PC-9 (cell line): ENCODE results near the gene CXXC5. TPM values are rescaled to one million over a fixed set of nuclear protein-coding genes. Genes with fewer than 3 reads are reported as not detected.

Experiments
- BruUV-seq: library from RNA; stranded (reverse); fragments of 400-500 nt; replicated peaks from 2 replicates; lab custom pipeline; 2021; lab: Mats Ljungman, UMichigan
- CTCF ChIA-PET: fragments of 300-600 bp; sonication (Branson Sonifier 250); formaldehyde crosslinking; loops from one replicate; lab custom pipeline; 2022; ENCODE audit warnings: antibody characterized with exemption; lab: Charles Lee
- POLR2A ChIA-PET: fragments of 300-600 bp; sonication (Branson Sonifier 250); formaldehyde crosslinking; loops from one replicate; lab custom pipeline; 2022; ENCODE audit warnings: antibody characterized with exemption; ENCODE audit not compliant: unreplicated experiment; lab: Charles Lee
- DNase-seq, 2 experiments: peaks; one replicate each; pipeline versions ENCODE4 v3.0.0 to v3.0.0-alpha.2; 2015 to 2022; ENCODE audit warnings: mixed read lengths in 1 of 2
- H2AFZ ChIP-seq: fragments of 200-600 bp; sonication (generic); 2 replicates; pipeline ENCODE4 v1.8.1; 2017; ENCODE audit warnings: antibody characterized with exemption
- H3F3A ChIP-seq: fragments of 200-600 bp; sonication (generic); 2 replicates; pipeline ENCODE4 v1.8.1; 2017; ENCODE audit warnings: antibody characterized with exemption, mild to moderate bottlenecking, low read depth; ENCODE audit not compliant: insufficient read depth
- H3K27ac ChIP-seq: fragments of 200-600 bp; sonication (generic); 2 replicates; pipeline ENCODE4 v1.6.1; 2016; ENCODE audit warnings: mixed run types
- H3K27me3 ChIP-seq: fragments of 200-600 bp; sonication (generic); 2 replicates; pipeline ENCODE4 v1.6.1; 2016; ENCODE audit warnings: low read depth, mixed run types; ENCODE audit not compliant: insufficient read depth
- H3K36me3 ChIP-seq: fragments of 200-600 bp; sonication (generic); 2 replicates; pipeline ENCODE4 v1.6.1; 2016; ENCODE audit warnings: low read depth, mixed run types
- H3K4me1 ChIP-seq: fragments of 200-600 bp; sonication (generic); replicated peaks from 2 replicates; pipeline ENCODE4 v1.6.1; 2016; ENCODE audit warnings: mixed run types; ENCODE audit not compliant: insufficient read depth
- H3K4me2 ChIP-seq: fragments of 200-600 bp; sonication (generic); 2 replicates; pipeline ENCODE4 v1.6.1; 2017; ENCODE audit warnings: mixed run types
- H3K4me3 ChIP-seq: fragments of 200-600 bp; sonication (generic); 2 replicates; pipeline ENCODE4 v1.6.1; 2016; ENCODE audit warnings: mixed run types
- H3K79me2 ChIP-seq: fragments of 200-600 bp; sonication (generic); 2 replicates; pipeline ENCODE4 v1.6.1; 2017; ENCODE audit warnings: low read depth, mixed run types
- H3K9me2 ChIP-seq: fragments of 200-600 bp; sonication (generic); 2 replicates; pipeline ENCODE4 v1.8.1; 2017; ENCODE audit warnings: mild to moderate bottlenecking; ENCODE audit not compliant: insufficient read depth
- H3K9me3 ChIP-seq: fragments of 200-600 bp; sonication (generic); 2 replicates; pipeline ENCODE4 v1.8.1; 2016; ENCODE audit warnings: low read depth; ENCODE audit not compliant: insufficient read depth
- H4K20me1 ChIP-seq: fragments of 200-600 bp; sonication (generic); 2 replicates; pipeline ENCODE4 v1.8.1; 2017; ENCODE audit not compliant: insufficient read depth
- CTCF ChIP-seq: fragments of 200-600 bp; sonication (generic); conservative IDR thresholded peaks from 2 replicates; pipeline ENCODE4 v1.6.1; 2017; ENCODE audit warnings: mixed run types, antibody characterized with exemption, mild to moderate bottlenecking, moderate library complexity
- EZH2 ChIP-seq: fragments of 200-600 bp; sonication (generic); IDR thresholded peaks from 2 replicates; pipeline ENCODE4 v1.8.0; 2017; ENCODE audit warnings: antibody characterized with exemption, low read depth
- intact Hi-C: fragments of 100-400 bp; cut with micrococcal nuclease; formaldehyde crosslinking; loops from one replicate; pipeline ENCODE4 v1.10.0; 2022; ENCODE audit not compliant: unreplicated experiment
- total RNA-seq: library from RNA; stranded (reverse); gene quantifications from 2 replicates; pipeline ENCODE4 v1.2.3, GENCODE V29; 2021

The CXXC5 gene
- total RNA-seq, 1 experiment from 2014 or later: 59.9 TPM

- ChIA-PET CTCF (interaction anchor here (0.6 kb wide), 1 partner anchor 220 kb away, joined by 6 read pairs; no protein-coding TSS in a partner anchor), POLR2A (no interaction called here)
- no peak for DNase-seq
- Histone ChIP-seq H3K27me3 (no peaks in the 10 kb centered on the region), H3K27ac (no peak overlapping the region), H3F3A (peaks cover 8% of the 10 kb centered on the region; the same call in 1 of the 2 replicates), H3K4me3 (no peak overlapping the region), H3K9me2 (no peaks in the 10 kb centered on the region), H3K36me3 (no peaks in the 10 kb centered on the region), H3K4me2 (no peak overlapping the region), H3K79me2 (no peaks in the 10 kb centered on the region), H2AFZ (no peak overlapping the region), H3K9me3 (no peaks in the 10 kb centered on the region), H3K4me1 (no peaks in the 10 kb centered on the region), H4K20me1 (no peaks in the 10 kb centered on the region)
- intact Hi-C loops: no loop called here
- TF ChIP-seq EZH2 (no peak), CTCF (no peak)
- BruUV-seq: no TSS peak
Observed at GRCh38 chr5:139687656-139688055, 39.5 kb downstream of the CXXC5 start.

GRCh38 chr5:139688088-139688702 lies 40.0 kb downstream of the CXXC5 start:
- CTCF ChIA-PET: no interaction called here
- TF ChIP-seq EZH2 (no peak), CTCF (no peak)
- no peaks in the 10 kb centered on the region for H3K4me1 ChIP-seq
- no peaks in the 10 kb centered on the region for H3K9me2 ChIP-seq
- POLR2A ChIA-PET: no interaction called here
- H3K4me2 ChIP-seq: no peak overlapping the region
- no peak overlapping the region for H3K4me3 ChIP-seq
- H3K9me3 ChIP-seq: no peaks in the 10 kb centered on the region
- no peaks in the 10 kb centered on the region for H3K27me3 ChIP-seq
- no peak for DNase-seq
- no peaks in the 10 kb centered on the region for H3K79me2 ChIP-seq
- H3F3A ChIP-seq: peaks cover 4% of the 10 kb centered on the region; the same call in 1 of the 2 replicates
- intact Hi-C loops: no loop called here
- no peaks in the 10 kb centered on the region for H4K20me1 ChIP-seq
- H3K27ac ChIP-seq: no peak overlapping the region
- no peaks in the 10 kb centered on the region for H3K36me3 ChIP-seq
- H2AFZ ChIP-seq: no peak overlapping the region
- no TSS peak for BruUV-seq

GRCh38 chr5:139688751-139689372 lies 40.7 kb downstream of the CXXC5 start:
- H3K27ac ChIP-seq: no peak overlapping the region
- no peaks in the 10 kb centered on the region for H3K9me3 ChIP-seq
- no peaks in the 10 kb centered on the region for H4K20me1 ChIP-seq
- ChIA-PET CTCF (interaction anchor here (0.7 kb wide), 1 partner anchor 51 kb away, joined by 5 read pairs; no protein-coding TSS in a partner anchor), POLR2A (no interaction called here)
- no peak overlapping the region for H3K4me3 ChIP-seq
- no peak overlapping the region for H2AFZ ChIP-seq
- intact Hi-C loops: no loop called here
- no peaks in the 10 kb centered on the region for H3K9me2 ChIP-seq
- DNase-seq: no peak
- no peaks in the 10 kb centered on the region for H3K36me3 ChIP-seq
- H3F3A ChIP-seq: peaks cover 4% of the 10 kb centered on the region; the same call in 1 of the 2 replicates
- TF ChIP-seq EZH2 (no peak), CTCF (no peak)
- H3K4me2 ChIP-seq: no peak overlapping the region
- H3K27me3 ChIP-seq: no peaks in the 10 kb centered on the region
- no peaks in the 10 kb centered on the region for H3K79me2 ChIP-seq
- no peaks in the 10 kb centered on the region for H3K4me1 ChIP-seq
- BruUV-seq: no TSS peak
